WERI-Rb-1 (cell line): Measurements from ENCODE around the gene LGALS9B.
"Not testable (repeated sequence)": the region's sequence is repeated elsewhere in the genome, so short reads cannot be mapped to it uniquely, and the experiment has no call there.

Source experiments
- DNase-seq: peaks from one replicate; pipeline ENCODE4 v3.0.0-alpha.2; 2020
- H3K27ac ChIP-seq: fragments of 250-450 bp; sonication (Bioruptor Pico); 2 replicates; pipeline ENCODE4 v1.5.1; 2020; ENCODE audit warnings: mild to moderate bottlenecking, moderate library complexity
- H3K27me3 ChIP-seq: fragments of 250-450 bp; sonication (Bioruptor Pico); 2 replicates; pipeline ENCODE4 v1.5.1; 2021; ENCODE audit warnings: mild to moderate bottlenecking, low read depth, moderate library complexity; ENCODE audit not compliant: insufficient read depth, severe bottlenecking
- H3K36me3 ChIP-seq: fragments of 250-450 bp; sonication (Bioruptor Pico); 2 replicates; pipeline ENCODE4 v1.5.1; 2020; ENCODE audit warnings: mild to moderate bottlenecking, moderate library complexity
- H3K4me3 ChIP-seq: 2 replicates; pipeline ENCODE4 v1.5.1; 2011; ENCODE audit warnings: low read depth, mild to moderate bottlenecking, control low read depth, low read length
- H3K9me3 ChIP-seq: fragments of 250-450 bp; sonication (Bioruptor Pico); 2 replicates; pipeline ENCODE4 v1.5.1; 2021; ENCODE audit warnings: mild to moderate bottlenecking, moderate library complexity; ENCODE audit not compliant: severe bottlenecking

The LGALS9B gene

GRCh38 chr17:20484930-20485329 lies 17.6 kb upstream of the LGALS9B start:
- H3K9me3 ChIP-seq, H3K27me3 ChIP-seq, H3K4me3 ChIP-seq, H3K36me3 ChIP-seq, H3K27ac ChIP-seq, DNase-seq: not testable (repeated sequence)

- not testable (repeated sequence) for H3K27ac ChIP-seq, H3K36me3 ChIP-seq, H3K27me3 ChIP-seq, H3K4me3 ChIP-seq, DNase-seq, H3K9me3 ChIP-seq
Measured at GRCh38 chr17:20479889-20480591, 12.7 kb upstream of the LGALS9B start.

- DNase-seq, H3K27ac ChIP-seq, H3K36me3 ChIP-seq, H3K9me3 ChIP-seq, H3K27me3 ChIP-seq, H3K4me3 ChIP-seq: not testable (repeated sequence)
Measured at GRCh38 chr17:20477398-20478071, 10.2 kb upstream of the LGALS9B start.

GRCh38 chr17:20475137-20475831 lies 7.9 kb upstream of the LGALS9B start:
- not testable (repeated sequence) for H3K4me3 ChIP-seq, H3K9me3 ChIP-seq, H3K27me3 ChIP-seq, H3K27ac ChIP-seq, DNase-seq, H3K36me3 ChIP-seq

- DNase-seq, H3K9me3 ChIP-seq, H3K4me3 ChIP-seq, H3K27ac ChIP-seq, H3K36me3 ChIP-seq, H3K27me3 ChIP-seq: not testable (repeated sequence)
Measured at GRCh38 chr17:20474081-20474480, 6.7 kb upstream of the LGALS9B start.

GRCh38 chr17:20469946-20470345 lies 2.6 kb upstream of the LGALS9B start:
- not testable (repeated sequence) for H3K27ac ChIP-seq, H3K27me3 ChIP-seq, H3K4me3 ChIP-seq, H3K9me3 ChIP-seq, H3K36me3 ChIP-seq, DNase-seq

- not testable (repeated sequence) for H3K9me3 ChIP-seq, H3K27me3 ChIP-seq, H3K27ac ChIP-seq, DNase-seq, H3K4me3 ChIP-seq, H3K36me3 ChIP-seq
Measured at GRCh38 chr17:20469107-20469506, 1.8 kb upstream of the LGALS9B start.

- not testable (repeated sequence) for H3K27ac ChIP-seq, DNase-seq, H3K9me3 ChIP-seq, H3K27me3 ChIP-seq, H3K36me3 ChIP-seq, H3K4me3 ChIP-seq
Measured at GRCh38 chr17:20466999-20467398, 340 bp downstream of the LGALS9B start.

- H3K9me3 ChIP-seq, H3K4me3 ChIP-seq, DNase-seq, H3K36me3 ChIP-seq, H3K27me3 ChIP-seq, H3K27ac ChIP-seq: not testable (repeated sequence)
Measured at GRCh38 chr17:20466553-20466952, 786 bp downstream of the LGALS9B start.

GRCh38 chr17:20465535-20465934 lies 1.8 kb downstream of the LGALS9B start:
- not testable (repeated sequence) for H3K27me3 ChIP-seq, H3K36me3 ChIP-seq, DNase-seq, H3K9me3 ChIP-seq, H3K27ac ChIP-seq, H3K4me3 ChIP-seq

GRCh38 chr17:20464854-20465414 lies 2.4 kb downstream of the LGALS9B start:
- DNase-seq, H3K36me3 ChIP-seq, H3K9me3 ChIP-seq, H3K4me3 ChIP-seq, H3K27ac ChIP-seq, H3K27me3 ChIP-seq: not testable (repeated sequence)

- DNase-seq, H3K27me3 ChIP-seq, H3K4me3 ChIP-seq, H3K27ac ChIP-seq, H3K9me3 ChIP-seq, H3K36me3 ChIP-seq: not testable (repeated sequence)
Measured at GRCh38 chr17:20462158-20462557, 5.2 kb downstream of the LGALS9B start.

GRCh38 chr17:20457848-20458381 lies 9.4 kb downstream of the LGALS9B start:
- H3K27ac ChIP-seq, H3K36me3 ChIP-seq, H3K27me3 ChIP-seq, H3K9me3 ChIP-seq, H3K4me3 ChIP-seq, DNase-seq: not testable (repeated sequence)

GRCh38 chr17:20455106-20455505 lies 12.2 kb downstream of the LGALS9B start:
- not testable (repeated sequence) for DNase-seq, H3K9me3 ChIP-seq, H3K36me3 ChIP-seq, H3K4me3 ChIP-seq, H3K27ac ChIP-seq, H3K27me3 ChIP-seq
